ENCODE results near the gene PTPMT1. TPM values are rescaled to one million over a fixed set of nuclear protein-coding genes. Genes with fewer than 3 reads are reported as not detected.
A peak's percentile ranks its signal among the peaks of the same experiment; 100 is the strongest.
"Not testable (repeated sequence)": the region's sequence is repeated elsewhere in the genome, so short reads cannot be mapped to it uniquely, and the experiment has no call there.

The PTPMT1 gene
- polyA plus RNA-seq, 3 donors = 39.2 to 87.8 (median 83.3) TPM

DNA sequence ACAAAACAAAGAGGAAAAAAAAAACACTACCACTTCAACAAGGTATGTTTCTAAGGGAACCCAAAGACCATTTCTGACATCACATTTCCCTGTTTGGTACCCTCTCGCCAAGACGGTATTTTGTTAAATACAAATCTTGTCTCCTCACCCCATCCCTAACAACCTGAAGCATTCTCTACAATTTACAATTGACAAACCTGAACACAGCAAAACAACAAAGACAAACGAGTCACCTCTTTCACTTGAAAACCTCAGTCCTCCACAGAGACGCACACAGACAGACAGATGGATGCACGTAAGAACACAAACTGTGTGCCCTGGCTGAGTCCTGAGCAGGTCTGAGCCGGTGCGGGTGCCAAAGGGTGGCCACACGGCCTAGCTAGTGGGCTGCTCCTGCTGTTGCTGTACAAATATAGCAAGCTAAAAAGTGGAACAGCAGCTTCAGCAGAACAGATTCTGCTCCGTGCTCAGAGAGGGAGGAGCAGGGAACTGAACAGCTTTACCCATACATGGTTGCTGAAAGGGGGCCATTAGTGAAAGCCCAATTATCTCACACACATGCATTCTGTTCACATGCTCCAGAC lies 41.0 kb upstream of the PTPMT1 start:
- Mint-ChIP-seq H3K4me1 (peaks cover 41% of the 10 kb centered on the region), H3K27ac (peak overlapping the region; percentile 76 to 95 (median 89))

DNA sequence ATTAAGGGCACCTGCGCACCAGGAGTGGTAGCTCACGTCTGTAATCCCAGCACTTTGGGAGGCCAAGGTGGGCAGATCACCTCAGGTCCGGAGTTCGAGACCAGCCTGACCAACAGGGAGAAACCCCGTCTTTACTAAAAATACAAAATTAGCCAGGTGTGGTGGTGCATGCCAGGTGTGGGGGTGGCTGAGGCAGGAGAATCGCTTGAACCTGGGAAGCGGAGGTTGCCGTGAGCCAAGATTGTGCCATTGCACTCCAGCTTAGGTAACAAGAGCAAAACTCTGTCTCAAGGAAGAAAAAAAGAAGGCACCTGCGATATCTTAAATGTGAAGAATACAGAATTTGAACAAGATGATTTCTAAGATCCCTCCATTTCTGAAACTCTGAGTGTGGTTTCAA lies 39.4 kb upstream of the PTPMT1 start:
- Mint-ChIP-seq H3K36me3 (peaks cover 21 to 44% of the 10 kb centered on the region in 2 donors), H3K27ac (peak overlapping the region in 6 of 7 donors; percentile 64 to 91 (median 78)), H3K4me1 (peaks cover 35% of the 10 kb centered on the region)
- Histone ChIP-seq H3K27ac (ENCODE audit: low read depth in 1 of 2, low read length in 2 of 2) (peak overlapping the region in 1 of 2 donors; percentile 80), H3K36me3 (replicated peaks in 1 of 2; ENCODE audit: control insufficient read depth in 1 of 2, insufficient read depth in 2 of 2, low read length in 2 of 2) (peaks cover 17 to 25% of the 10 kb centered on the region in 2 donors), H3K79me2 (ENCODE audit: insufficient read depth, low read length) (peaks cover 100% of the 10 kb centered on the region), H4K20me1 (ENCODE audit: insufficient read depth, low read length) (peaks cover 100% of the 10 kb centered on the region), H3K4me1 (ENCODE audit: control insufficient read depth in 1 of 2, insufficient read depth in 2 of 2, low read length in 2 of 2) (peaks cover 25 to 26% of the 10 kb centered on the region in 2 donors)
- H3K4me2 ChIP-seq (replicated peaks; ENCODE audit: extremely low read depth, low read length, poor library complexity, severe bottlenecking); H2AFZ ChIP-seq (ENCODE audit: insufficient read depth, low read depth, low read length, poor library complexity, severe bottlenecking); intact Hi-C loops (cut with micrococcal nuclease); H3K9me3 Mint-ChIP-seq; H3K9me3 ChIP-seq (replicated peaks in 1 of 2; ENCODE audit: control insufficient read depth in 1 of 2, insufficient read depth in 1 of 2, low read length in 2 of 2); H3K4me3 Mint-ChIP-seq; DNase-seq; H3K9ac ChIP-seq (ENCODE audit: insufficient read depth, low read length, poor library complexity, severe bottlenecking); H3K27me3 Mint-ChIP-seq (ENCODE audit: low read depth in 3 of 3); H3K4me3 ChIP-seq (replicated peaks in 1 of 3; ENCODE audit: low read depth in 2 of 3, low read length in 3 of 3); H3K27me3 ChIP-seq (ENCODE audit: control insufficient read depth in 2 of 2, insufficient read depth in 2 of 2, low read length in 2 of 2): not testable (repeated sequence)
- WGBS (ENCODE audit: insufficient coverage) = 98% methylated on average over 5 of the region's 9 CpGs

More for the DNA sequence above, 41.0 kb upstream of the PTPMT1 start:
- peak overlapping the region in 1 of 2 donors; percentile 13 for H3K4me3 Mint-ChIP-seq
- TF ChIP-seq CTCF (IDR thresholded peaks at IDR 0.05) = no peak
- H3K9ac ChIP-seq (ENCODE audit: insufficient read depth, low read length, poor library complexity, severe bottlenecking) = peak overlapping the region; percentile 17
- 45% methylated on average over 5 of the region's 9 CpGs for WGBS (ENCODE audit: insufficient coverage)
- peak overlapping the region; percentile 37 for H3K4me2 ChIP-seq (replicated peaks; ENCODE audit: extremely low read depth, low read length, poor library complexity, severe bottlenecking)
- H2AFZ ChIP-seq (ENCODE audit: insufficient read depth, low read depth, low read length, poor library complexity, severe bottlenecking) = no peak overlapping the region
- H3K4me1 ChIP-seq (ENCODE audit: control insufficient read depth in 1 of 2, insufficient read depth in 2 of 2, low read length in 2 of 2) = peaks cover 25 to 26% of the 10 kb centered on the region in 2 donors
- peaks cover 27 to 42% of the 10 kb centered on the region in 2 donors for H3K36me3 Mint-ChIP-seq
- peaks cover 9 to 15% of the 10 kb centered on the region in 2 donors for H3K36me3 ChIP-seq (replicated peaks in 1 of 2; ENCODE audit: control insufficient read depth in 1 of 2, insufficient read depth in 2 of 2, low read length in 2 of 2)
- H3K27ac ChIP-seq (ENCODE audit: low read depth in 1 of 2, low read length in 2 of 2) = peak overlapping the region; percentile 62 to 80
- H4K20me1 ChIP-seq (ENCODE audit: insufficient read depth, low read length) = peaks cover 100% of the 10 kb centered on the region
- DNase-seq = no peak
- no peaks in the 10 kb centered on the region for H3K27me3 ChIP-seq (ENCODE audit: control insufficient read depth in 2 of 2, insufficient read depth in 2 of 2, low read length in 2 of 2)
- peak overlapping the region in 1 of 3 experiments; percentile 34 for H3K4me3 ChIP-seq (replicated peaks in 1 of 3; ENCODE audit: low read depth in 2 of 3, low read length in 3 of 3)
- peaks cover 0 to 1% (median 0%) of the 10 kb centered on the region in 3 donors for H3K27me3 Mint-ChIP-seq (ENCODE audit: low read depth in 3 of 3)
- H3K9me3 Mint-ChIP-seq = no peaks in the 10 kb centered on the region
- no peaks in the 10 kb centered on the region for H3K9me3 ChIP-seq (replicated peaks in 1 of 2; ENCODE audit: control insufficient read depth in 1 of 2, insufficient read depth in 1 of 2, low read length in 2 of 2)
- H3K79me2 ChIP-seq (ENCODE audit: insufficient read depth, low read length) = peaks cover 100% of the 10 kb centered on the region
- intact Hi-C loops (cut with micrococcal nuclease) = no loop called here

Data from CD14-positive monocyte (primary cell).